Right atrium auricular region (tissue), 2 donors: ENCODE results near the gene KRT3. TPM values are rescaled to one million over a fixed set of nuclear protein-coding genes. Genes with fewer than 3 reads are reported as not detected.

Source experiments
- DNase-seq: peaks from one replicate; pipeline ENCODE4 v3.0.0-alpha.2; 2019; ENCODE audit warnings: low spot score
- H3K27ac ChIP-seq, 2 donors: fragments of 200-600 bp; sonication (generic); 1 replicate in 1 of 2; 2 replicates in 1 of 2; pipeline ENCODE4 v1.5.1; 2016 to 2019
- H3K27me3 ChIP-seq, 2 donors: fragments of 200-600 bp; sonication (generic); one replicate each; pipeline versions ENCODE4 v1.5.1 to v1.6.0; 2017 to 2019
- H3K36me3 ChIP-seq: fragments of 200-600 bp; sonication (generic); one replicate; pipeline ENCODE4 v1.5.1; 2016
- H3K4me1 ChIP-seq, 2 donors: fragments of 200-600 bp; sonication (generic); one replicate each; pipeline versions ENCODE4 v1.5.1 to v1.6.0; 2017 to 2019
- H3K4me3 ChIP-seq, 2 donors: fragments of 200-600 bp; sonication (generic); 1 replicate in 1 of 2; 2 replicates in 1 of 2; pipeline ENCODE4 v1.5.1; 2017 to 2019; ENCODE audit warnings: mild to moderate bottlenecking in 1 of 2, moderate library complexity in 1 of 2
- H3K9me3 ChIP-seq, 2 donors: fragments of 200-600 bp; sonication (generic); one replicate each; pipeline ENCODE4 v1.5.1; 2019
- CTCF ChIP-seq, 2 donors: fragments of 200-600 bp; sonication (generic); IDR thresholded peaks; one replicate each; pipeline ENCODE4 v1.5.1; 2019; ENCODE audit warnings: antibody characterized with exemption in 2 of 2
- total RNA-seq, 2 donors: library from RNA; depleted of rRNA; stranded (reverse); fragments of >200 nt; gene quantifications; one replicate each; pipeline ENCODE4 v1.1.0, GENCODE V29; 2016

KRT3 gene
- total RNA-seq, 2 donors from 2014 or later, result not detected

GRCh38 chr12:52824741-52825410 lies 29.0 kb upstream of the KRT3 start:
- TF ChIP-seq CTCF (IDR thresholded peaks at IDR 0.05), result no peak
- H3K4me1 ChIP-seq, result no peaks in the 10 kb centered on the region
- H3K27me3 ChIP-seq, result no peaks in the 10 kb centered on the region
- no peak for DNase-seq
- H3K9me3 ChIP-seq, result no peaks in the 10 kb centered on the region
- H3K36me3 ChIP-seq, result no peaks in the 10 kb centered on the region
- no peak overlapping the region for H3K27ac ChIP-seq
- H3K4me3 ChIP-seq, result no peak overlapping the region

- no peak overlapping the region for H3K4me3 ChIP-seq
- no peaks in the 10 kb centered on the region for H3K36me3 ChIP-seq
- DNase-seq, result no peak
- H3K4me1 ChIP-seq, result no peaks in the 10 kb centered on the region
- no peak overlapping the region for H3K27ac ChIP-seq
- H3K9me3 ChIP-seq, result no peaks in the 10 kb centered on the region
- no peak for TF ChIP-seq CTCF (IDR thresholded peaks at IDR 0.05)
- H3K27me3 ChIP-seq, result no peaks in the 10 kb centered on the region
Measured at GRCh38 chr12:52823761-52824450, 28.0 kb upstream of the KRT3 start.

GRCh38 chr12:52822771-52823510 lies 27.0 kb upstream of the KRT3 start:
- Histone ChIP-seq H3K4me3 (no peak overlapping the region), H3K27ac (no peak overlapping the region), H3K9me3 (no peaks in the 10 kb centered on the region), H3K27me3 (no peaks in the 10 kb centered on the region), H3K36me3 (no peaks in the 10 kb centered on the region), H3K4me1 (no peaks in the 10 kb centered on the region)
- no peak for TF ChIP-seq CTCF (IDR thresholded peaks at IDR 0.05)
- no peak for DNase-seq

- no peak overlapping the region for H3K4me3 ChIP-seq
- H3K4me1 ChIP-seq, result no peaks in the 10 kb centered on the region
- DNase-seq, result no peak
- no peaks in the 10 kb centered on the region for H3K9me3 ChIP-seq
- TF ChIP-seq CTCF (IDR thresholded peaks at IDR 0.05), result no peak
- H3K36me3 ChIP-seq, result no peaks in the 10 kb centered on the region
- no peak overlapping the region for H3K27ac ChIP-seq
- no peaks in the 10 kb centered on the region for H3K27me3 ChIP-seq
Measured at GRCh38 chr12:52821826-52822660, 26.1 kb upstream of the KRT3 start.

- Histone ChIP-seq H3K4me1 (no peaks in the 10 kb centered on the region), H3K36me3 (no peaks in the 10 kb centered on the region), H3K27me3 (no peaks in the 10 kb centered on the region), H3K27ac (no peak overlapping the region), H3K9me3 (no peaks in the 10 kb centered on the region), H3K4me3 (no peak overlapping the region)
- no peak for TF ChIP-seq CTCF (IDR thresholded peaks at IDR 0.05)
- no peak for DNase-seq
Measured at GRCh38 chr12:52821071-52821730, 25.3 kb upstream of the KRT3 start.
